GM19240 (cell line): ENCODE data around the gene CLDN6.

ENCODE experiments used
- DNase-seq: peaks from one replicate; pipeline ENCODE4 v3.0.0; 2011; ENCODE audit warnings: low spot score; ENCODE audit not compliant: insufficient read length

CLDN6 gene

DNA sequence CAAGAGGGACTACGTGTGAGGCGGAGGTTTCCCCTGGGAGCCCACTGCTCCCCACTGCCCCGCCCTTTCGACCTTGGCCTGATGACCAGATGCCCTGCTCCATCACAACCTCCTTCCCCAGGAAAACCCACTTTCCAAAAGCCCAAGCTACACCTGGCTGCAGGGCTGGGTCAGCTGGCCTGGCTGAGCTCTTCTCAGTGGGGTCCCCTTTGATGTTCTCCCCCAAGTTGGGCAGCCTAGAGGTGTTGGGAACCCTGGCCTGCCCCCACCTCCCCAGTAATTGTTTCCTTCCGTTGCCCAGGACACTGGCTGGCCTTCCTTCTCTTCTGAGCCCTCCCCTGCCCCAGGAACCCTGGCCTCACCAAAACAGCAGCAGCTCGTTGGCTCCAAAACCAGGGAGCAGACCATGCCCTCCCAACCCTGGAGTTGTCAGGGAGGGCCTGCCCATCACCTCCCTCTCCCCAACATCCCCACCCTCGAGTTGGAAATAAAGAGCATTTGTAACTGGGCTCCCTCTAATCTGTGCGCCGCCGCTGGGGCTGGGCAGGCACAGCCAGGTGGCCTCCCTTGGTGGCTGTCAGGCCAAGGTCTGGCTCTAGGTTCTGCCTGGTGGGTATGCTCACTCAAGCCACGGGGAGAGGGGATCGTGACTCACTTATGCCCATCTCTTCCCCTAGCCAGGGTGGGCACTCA is 3.8 kb downstream of the CLDN6 start:
- no peak for DNase-seq

DNA sequence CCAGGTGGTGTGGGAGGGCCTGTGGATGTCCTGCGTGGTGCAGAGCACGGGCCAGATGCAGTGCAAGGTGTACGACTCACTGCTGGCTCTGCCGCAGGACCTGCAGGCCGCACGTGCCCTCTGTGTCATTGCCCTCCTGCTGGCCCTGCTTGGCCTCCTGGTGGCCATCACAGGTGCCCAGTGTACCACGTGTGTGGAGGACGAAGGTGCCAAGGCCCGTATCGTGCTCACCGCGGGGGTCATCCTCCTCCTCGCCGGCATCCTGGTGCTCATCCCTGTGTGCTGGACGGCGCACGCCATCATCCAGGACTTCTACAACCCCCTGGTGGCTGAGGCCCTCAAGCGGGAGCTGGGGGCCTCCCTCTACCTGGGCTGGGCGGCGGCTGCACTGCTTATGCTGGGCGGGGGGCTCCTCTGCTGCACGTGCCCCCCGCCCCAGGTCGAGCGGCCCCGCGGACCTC is 4.5 kb downstream of the CLDN6 start:
- DNase-seq, result no peak

GRCh38 chr16:3012828-3013420 is 5.1 kb downstream of the CLDN6 start, which contains the start of gene CLDN9:
Gene CLDN9 (plus strand): TSS chr16:3012923. CDS start chr16:3013363, 440 bp downstream.
- no peak for DNase-seq

DNA sequence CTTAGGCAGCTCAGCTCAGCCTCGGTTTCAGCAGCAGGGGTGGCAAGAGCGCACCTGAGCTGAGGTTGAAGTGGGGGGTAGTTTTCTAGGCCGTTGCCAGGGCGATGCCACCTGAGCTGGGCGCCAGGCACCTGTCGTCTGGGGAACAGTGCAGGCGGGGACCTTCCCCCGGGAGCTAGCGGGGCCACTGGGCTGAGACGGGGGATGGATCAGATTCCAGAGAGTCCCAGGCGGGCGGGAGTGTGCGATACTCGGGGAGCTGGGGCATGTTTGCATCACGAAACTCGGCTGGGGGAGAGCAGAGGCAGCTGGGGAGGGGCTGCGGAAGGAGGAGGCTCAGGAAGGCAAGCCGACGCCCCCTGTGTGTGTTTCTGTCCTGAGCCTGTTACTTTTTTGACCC is 5.7 kb downstream of the CLDN6 start:
- DNase-seq, result no peak

GRCh38 chr16:3010510-3010909 is 7.5 kb downstream of the CLDN6 start:
- no peak for DNase-seq

DNA sequence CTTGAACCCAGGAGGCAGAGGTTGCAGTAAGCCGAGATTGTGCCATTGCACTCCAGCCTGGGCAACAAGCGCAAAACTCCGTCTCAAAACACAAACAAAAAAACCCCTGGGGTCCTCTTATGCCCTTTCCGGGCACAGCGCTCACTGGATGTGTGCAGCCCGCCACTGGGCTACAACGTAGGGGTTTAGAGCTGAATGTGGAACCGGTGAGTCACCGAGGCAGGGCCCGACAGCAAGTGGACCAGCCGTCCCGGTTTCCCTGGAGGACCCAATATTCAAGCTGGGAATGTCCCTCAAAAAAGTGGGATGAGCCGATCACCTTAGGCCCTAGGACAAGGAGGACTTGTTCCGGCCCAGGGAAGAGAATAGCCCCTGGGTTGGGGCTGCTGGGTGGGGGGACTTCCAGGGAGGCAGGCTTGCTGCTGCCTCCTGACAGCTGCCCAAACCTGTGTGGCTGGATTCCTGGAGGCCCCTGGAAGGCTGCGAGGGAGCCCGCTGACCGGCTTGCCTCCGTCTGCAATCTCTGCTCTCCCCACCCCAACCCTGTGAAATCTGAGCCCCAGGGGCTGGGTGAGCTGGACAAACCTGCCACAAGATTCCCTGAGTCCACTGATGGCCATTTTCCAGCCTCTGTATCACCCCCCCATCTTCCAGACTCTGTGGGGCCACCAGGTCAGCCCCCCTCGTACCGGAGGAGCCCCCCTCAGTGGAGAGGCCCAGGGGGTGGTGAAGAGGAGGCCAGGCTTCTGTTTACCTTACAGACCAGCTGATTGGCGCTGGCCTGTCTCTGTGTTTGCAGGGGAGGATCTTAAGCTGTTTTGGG is 8.2 kb downstream of the CLDN6 start:
- DNase-seq, result no peak

DNA sequence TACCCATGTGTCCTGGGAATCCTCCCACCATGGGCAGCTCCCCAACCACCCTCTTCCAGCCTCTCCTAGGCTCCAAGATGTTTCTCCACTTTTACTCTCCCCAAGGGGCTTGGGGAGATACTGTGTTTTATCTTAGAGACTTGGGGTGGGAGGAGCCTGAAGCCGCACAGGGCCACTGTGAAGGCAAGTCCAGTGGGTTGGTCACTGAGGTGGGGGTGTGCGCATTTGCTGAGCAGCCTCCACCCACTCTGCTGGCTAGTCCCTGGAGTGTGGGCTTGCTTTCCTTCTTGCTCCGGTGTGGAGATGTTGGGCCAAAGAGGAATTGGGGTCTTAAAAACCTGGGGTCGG is 9.3 kb downstream of the CLDN6 start:
- DNase-seq, result no peak

- no peak for DNase-seq
Observed at GRCh38 chr16:3007957-3008689, 9.9 kb downstream of the CLDN6 start.

DNA sequence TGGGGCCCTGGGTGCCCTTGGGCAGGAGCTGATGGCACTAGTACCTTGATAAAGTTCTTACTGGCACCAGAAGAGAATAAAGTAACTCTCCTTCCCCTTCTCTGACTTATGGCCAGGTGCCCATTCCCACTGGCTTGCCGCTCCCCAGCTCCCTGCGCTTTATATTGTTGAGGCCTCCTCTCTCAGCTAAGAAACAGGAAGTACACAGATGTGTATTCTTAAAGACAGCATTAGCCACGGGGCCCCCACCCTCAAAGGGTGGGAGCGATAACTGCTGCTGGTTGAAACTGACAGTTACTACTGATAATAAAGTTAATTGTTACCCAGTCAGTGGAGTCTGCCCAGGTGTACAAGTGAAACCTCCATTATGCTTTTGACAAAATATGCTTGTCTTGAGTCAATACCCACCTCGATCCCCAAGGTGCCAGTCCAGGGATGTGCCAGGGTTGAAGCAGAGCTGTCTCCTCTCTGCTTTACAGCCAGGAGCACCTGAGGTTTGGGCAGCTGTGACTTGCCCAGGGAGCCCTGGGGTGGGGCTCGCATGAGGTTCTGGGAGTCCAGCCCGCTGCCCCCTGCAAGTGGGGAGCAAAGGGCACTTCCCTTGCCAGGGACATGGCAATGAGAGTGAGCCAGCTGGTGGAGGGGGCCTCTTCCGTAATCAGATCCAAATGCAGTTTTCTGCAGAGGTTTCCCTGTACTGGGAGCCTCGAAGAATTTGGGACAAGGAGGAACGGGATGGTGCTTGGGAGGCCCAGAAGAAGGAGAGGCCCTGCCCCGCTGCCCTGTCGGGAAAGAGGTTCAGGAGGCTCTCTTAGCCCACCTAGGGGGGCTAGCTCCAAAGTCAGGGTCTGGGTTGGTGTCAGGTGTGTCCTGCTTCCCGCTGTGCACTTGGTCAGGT is 10.7 kb downstream of the CLDN6 start:
- DNase-seq, result no peak

GRCh38 chr16:3004781-3005284 is 13.2 kb downstream of the CLDN6 start:
- DNase-seq, result no peak

GRCh38 chr16:3004319-3004718 is 13.7 kb downstream of the CLDN6 start:
- DNase-seq, result no peak

DNA sequence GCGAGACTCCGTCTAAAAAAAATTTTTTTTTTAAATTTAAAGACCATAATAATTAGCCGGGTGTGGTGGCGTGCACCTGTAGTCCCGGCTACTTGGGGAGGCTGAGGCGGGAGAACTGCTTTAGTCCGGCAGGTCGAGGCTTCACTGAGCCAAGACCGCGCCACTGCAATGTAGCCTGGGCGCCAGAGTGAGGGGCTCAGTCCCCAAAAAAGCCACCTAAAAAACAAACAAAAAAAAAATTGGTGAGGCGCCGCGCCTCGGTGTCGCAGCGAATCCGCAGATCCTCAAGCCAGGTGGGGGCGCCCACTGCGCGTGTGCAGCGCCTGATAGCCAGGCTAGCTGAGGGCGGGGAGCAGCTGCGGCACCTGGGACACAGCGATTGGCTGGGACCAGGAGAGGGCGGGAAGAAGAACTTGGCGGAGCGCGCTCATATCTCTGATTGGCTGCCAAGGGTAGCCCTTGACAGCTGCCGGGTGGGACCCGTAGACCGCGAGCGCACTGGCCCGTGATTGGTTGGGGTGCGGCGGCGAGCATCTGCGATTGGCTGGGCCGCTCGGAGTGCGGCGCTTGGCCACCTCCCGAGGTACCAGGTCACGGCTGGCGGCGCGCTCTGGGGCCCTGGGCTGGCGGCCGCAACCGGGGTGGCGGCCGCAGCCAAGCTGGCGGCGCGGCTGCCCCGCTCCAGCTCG is 14.3 kb downstream of the CLDN6 start:
- peak; percentile 100 for DNase-seq

GRCh38 chr16:3001316-3001715 is 16.7 kb downstream of the CLDN6 start:
- DNase-seq, result no peak

DNA sequence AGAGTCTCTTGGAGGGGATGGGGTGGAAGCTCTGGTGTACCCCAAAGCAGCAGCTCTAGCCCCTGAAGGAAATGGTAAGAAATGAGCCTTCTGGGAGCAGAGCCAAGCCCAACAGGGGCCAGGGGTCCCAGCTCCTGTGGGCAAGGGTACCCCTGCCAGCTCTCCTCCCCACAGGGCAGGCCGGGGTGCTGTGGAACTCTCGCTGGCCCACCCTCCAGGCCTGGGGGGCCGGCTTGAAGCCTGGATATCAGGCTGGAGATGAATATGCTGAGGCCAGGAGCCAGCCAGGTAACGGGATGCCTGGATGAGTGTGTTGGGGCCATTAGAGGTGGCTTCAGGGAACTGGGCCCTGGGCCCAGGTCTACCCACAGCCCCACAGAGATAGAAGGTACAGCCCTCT is 17.4 kb downstream of the CLDN6 start:
- DNase-seq, result no peak

- DNase-seq, result no peak
Observed at GRCh38 chr16:2999929-3000328, 18.1 kb downstream of the CLDN6 start.

- DNase-seq, result no peak
Observed at GRCh38 chr16:2996298-2996697, 21.7 kb downstream of the CLDN6 start.

DNA sequence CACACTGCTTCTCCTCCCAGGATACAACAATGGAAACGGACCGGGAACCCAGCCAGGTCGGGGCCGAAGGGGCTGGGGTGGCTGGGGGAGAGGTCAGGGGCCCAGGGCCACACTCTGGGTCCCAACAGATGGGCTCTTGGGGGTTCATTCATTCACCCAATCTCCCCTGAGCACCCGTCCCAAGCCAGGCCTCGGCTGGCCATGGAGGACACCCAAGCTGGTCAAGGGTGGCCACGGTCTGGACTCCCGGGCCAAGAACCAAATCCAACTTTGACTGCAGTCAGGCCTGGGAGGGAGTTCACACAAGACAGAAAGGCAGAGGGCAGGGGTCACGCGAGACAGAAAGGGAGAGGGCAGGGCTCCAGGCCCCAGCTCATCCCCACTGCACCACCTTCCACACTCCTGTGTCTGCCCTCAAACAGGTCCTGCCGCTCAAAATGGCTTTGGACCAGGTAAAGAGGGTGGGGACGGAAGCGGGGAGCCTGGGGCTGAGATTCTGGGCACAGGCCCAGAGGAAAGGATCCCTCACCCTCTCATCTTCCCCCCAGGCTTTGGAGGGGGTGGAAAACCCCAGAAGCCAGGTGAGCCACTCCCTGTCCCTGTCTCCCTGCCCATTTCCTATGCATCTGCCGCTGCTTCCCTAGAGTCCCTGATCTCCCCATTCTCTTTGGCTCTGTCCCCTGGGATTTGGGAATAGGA is 25.5 kb downstream of the CLDN6 start:
- no peak for DNase-seq

GRCh38 chr16:2991566-2992261 is 26.3 kb downstream of the CLDN6 start:
- no peak for DNase-seq

DNA sequence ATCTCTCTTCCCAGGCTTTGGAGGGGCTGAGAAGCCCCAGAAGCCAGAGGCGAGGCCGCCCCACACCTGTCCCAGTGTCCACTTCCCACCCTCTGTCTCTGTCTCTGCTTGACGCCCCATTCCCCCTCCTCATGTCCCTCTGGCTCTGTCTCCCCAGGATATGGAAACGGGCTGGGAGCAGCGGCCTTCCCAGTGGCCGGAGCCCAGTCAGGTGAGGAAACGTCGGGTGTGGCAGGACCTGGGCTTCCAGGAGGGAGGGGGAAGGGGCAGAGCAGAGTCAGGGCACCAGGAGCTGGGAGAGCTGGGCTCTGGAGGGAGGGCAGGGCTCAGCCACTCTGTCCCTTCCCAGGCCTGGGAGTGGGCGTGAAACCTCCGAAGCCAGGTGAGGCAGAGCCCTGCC is 27.1 kb downstream of the CLDN6 start:
- DNase-seq, result no peak
